SK-MEL-5 (cell line): ENCODE data around the gene HOXC4. TPM values are rescaled to one million over a fixed set of nuclear protein-coding genes. Genes with fewer than 3 reads are reported as not detected.

Experiments
- DNase-seq: peaks from one replicate; pipeline ENCODE4 v3.0.0-alpha.2; 2016; ENCODE audit warnings: low read depth, low spot score
- in situ Hi-C: cut with HindIII; loops from 2 replicates; pipeline ENCODE4 v1.10.0; 2016; ENCODE audit warnings: low sequenced_read_pairs, high pct_unique_total_duplicates, low pct_unique_long_range_greater_than_20kb
- total RNA-seq: library from RNA; depleted of rRNA; stranded (reverse); fragments of >200 nt; shearing (Covaris generic); gene quantifications from 2 replicates; pipeline ENCODE4 v1.2.3, GENCODE V29; 2014

Gene HOXC4
- total RNA-seq, 1 experiment from 2014 or later, result 2.4 TPM

DNA sequence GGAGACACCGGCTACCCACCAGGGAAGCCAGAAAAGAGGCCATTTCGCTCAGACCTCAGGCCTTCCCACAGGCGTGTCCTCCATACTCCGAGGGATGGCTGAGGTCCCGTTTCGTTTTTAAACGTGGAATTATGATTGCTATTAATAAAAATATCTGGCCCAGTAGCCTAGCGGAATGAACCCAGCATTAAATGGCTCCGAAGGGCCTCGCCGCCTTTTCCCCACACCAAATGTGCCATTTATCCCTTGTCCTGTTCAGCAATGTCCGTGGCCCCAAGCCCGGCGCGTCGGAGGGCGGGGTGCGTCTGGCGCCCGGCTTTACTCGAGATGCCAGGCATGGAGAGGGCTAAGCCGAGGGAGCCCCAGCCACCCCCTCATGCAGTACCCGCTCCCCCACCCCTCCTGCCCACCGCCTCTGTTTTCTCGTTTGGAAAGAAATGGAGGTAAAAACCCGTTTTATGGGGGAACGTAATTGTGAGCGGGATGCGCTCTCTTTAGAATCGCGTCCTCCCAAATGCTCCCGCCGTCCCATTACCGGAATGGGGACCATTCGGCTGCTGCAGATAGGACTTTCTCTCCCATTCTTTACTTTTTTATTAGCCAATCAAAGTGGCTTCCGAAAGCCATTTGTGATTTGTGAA is 39.1 kb upstream of the HOXC4 start:
- in situ Hi-C loops, result no loop called here
- no peak for DNase-seq

DNA sequence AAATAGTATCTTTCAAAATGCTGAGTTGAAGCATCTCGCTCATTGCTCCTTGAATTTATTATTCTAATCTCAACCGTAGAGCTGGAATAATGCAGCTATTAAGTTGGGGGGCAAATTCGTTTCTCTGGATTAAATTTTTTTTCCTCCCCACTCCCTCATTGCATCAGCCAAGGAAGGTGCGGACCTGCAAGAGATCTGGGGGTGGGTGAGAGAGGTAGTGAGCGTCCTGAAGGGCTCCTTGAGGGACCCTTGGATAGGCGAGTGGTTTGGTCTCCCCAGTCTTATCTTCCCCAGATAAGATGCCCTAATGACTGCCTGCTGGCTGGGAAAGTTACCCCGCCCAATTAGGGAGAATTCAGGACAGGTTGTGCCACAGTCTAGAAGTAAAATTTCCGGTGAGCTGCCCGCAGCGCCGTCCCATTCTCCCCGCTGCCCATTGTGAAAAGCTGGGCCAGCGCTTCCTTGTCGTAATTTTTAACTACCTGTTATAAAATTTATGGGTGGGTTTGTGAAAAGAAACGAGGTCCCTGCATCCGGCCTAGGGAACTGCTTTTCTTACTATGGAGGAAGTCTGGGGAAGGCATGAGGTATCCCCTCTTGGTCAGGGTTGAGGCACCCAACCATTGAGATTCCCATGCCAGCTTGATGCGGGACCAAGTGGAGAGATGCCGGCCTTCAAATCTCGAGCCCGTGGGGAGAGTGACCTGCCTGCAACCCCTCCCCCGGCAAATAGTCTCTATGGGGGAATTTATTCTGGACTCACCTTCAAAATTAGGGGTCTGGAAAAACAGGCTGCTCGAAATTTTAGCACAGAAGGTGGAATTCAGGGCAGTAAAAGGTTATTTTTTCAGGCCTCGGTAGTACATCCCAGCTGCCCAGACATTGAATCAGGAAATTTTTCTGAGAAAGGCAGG is 38.4 kb upstream of the HOXC4 start:
- DNase-seq, result no peak
- in situ Hi-C loops, result no loop called here

DNA sequence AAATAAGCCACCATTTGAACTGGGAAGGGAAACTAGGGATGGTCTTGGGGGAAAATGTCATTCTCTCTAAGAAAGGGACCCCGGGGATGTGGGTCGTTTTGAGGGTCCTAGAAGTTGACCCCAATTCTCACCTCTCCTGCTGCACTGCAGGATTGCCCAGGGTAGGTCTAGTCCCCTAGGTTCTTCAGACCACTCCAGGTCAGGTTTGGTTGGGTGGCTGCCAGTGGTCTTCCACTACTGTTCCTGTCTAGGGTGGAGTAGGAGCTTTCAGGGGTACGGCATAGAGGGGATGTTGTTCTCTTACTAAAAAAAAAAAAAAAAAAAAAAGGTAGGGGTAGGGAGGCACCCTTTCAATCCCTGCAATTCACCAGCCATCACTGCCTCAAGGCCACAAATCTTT is 37.6 kb upstream of the HOXC4 start:
- no peak for DNase-seq
- in situ Hi-C loops, result no loop called here

DNA sequence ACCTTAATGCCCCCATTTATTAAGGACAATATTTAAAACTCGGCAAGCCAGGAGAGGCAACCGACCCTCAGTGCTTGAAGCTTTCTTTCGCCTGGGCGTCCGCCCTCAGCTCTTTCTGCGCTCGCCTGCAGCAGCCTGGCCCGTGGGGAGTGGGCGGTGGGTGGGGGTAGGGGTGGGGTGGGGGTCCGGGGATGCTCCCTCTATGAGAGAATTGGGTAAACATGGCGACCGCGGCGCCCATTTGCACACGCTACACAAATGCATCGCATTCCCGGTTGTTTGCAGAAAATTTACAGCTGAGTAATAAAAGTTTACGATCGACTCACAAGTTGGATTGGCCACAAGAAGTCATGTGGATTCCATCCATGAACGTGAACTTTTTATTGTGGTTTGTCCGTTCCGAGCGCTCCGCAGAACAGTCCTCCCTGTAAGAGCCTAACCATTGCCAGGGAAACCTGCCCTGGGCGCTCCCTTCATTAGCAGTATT is 37.1 kb upstream of the HOXC4 start:
- DNase-seq, result peak; percentile 64
- in situ Hi-C loops, result no loop called here

DNA sequence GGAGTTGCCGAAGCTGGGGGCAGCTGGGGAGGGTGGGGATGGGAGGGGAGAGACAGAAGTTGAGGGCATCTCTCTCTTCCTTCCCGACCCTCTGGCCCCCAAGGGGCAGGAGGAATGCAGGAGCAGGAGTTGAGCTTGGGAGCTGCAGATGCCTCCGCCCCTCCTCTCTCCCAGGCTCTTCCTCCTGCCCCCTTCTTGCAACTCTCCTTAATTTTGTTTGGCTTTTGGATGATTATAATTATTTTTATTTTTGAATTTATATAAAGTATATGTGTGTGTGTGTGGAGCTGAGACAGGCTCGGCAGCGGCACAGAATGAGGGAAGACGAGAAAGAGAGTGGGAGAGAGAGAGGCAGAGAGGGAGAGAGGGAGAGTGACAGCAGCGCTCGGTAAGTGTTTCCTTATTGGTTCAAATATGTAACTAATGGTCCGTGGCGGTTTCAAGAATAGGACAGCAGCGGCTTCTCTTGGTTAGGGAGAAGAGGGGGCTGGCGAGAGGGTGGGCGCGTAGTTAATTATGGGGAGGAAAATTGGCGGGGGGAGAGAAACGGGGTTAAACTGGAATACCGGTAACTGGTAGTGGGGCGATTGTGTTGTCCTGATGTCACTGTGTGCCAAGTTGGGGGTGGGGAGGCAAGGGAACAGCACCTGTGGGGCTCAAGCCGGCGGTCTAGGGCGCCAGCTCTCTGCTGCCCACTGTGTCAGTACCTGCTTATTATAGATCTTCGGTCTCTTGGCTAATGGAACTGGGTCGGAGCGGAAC is 36.4 kb upstream of the HOXC4 start:
- in situ Hi-C loops, result no loop called here
- DNase-seq, result peak; percentile 55

DNA sequence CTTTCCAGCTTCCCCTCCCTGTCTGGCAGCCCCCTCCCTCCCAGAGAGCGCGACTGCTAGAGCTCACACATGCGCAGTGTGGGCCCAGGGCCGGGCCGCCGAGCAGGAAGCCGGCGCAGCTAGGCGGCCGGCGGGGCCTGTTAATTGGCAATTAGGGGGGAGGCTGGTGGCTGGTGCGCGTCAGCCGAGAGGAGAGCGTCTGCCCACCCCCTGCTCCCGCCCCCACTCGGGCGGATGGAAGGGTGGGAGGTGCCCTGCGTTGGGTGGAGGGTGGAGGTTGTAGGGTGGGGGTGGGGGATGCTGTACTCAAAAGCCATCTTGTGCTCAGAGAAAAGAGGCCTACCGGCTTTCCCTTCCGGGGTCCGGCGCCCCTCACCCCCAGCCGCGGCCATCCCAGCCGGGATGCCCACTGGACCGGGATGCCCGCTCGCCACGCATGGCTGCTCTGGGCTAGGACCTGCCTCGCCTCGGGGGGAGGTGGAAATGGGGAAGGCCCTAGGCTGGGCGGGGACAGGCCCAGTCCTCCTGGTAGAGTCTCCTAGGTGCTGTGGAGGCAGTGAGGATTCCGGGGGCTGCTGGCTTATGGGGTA is 35.7 kb upstream of the HOXC4 start:
- peak; percentile 94 for DNase-seq
- in situ Hi-C loops, result no loop called here

DNA sequence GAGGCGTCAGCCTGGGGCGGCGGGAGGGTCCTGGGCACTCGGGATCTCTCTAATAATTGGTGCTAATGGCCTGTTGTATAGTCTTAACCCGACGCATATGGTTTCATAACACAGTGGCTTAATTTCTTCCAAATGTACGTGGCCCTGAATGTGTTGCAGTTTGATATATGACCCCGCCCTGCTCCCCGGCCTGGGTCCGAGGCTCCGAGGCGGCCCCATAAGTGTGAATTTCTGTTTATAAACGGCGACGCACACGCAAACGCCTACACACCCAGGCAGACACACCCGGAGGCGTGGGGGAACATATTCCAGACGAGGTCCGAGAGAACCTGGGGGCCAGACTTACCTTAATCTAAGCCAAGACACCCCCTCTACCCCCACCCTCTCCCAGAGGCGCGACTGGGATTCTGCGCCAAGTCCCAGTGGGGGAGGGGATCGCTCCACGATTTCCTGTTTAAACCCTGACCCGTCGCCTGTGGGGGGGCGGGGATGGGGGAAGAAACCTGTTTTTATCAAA is 35.1 kb upstream of the HOXC4 start:
- in situ Hi-C loops, result no loop called here
- DNase-seq, result peak; percentile 70

DNA sequence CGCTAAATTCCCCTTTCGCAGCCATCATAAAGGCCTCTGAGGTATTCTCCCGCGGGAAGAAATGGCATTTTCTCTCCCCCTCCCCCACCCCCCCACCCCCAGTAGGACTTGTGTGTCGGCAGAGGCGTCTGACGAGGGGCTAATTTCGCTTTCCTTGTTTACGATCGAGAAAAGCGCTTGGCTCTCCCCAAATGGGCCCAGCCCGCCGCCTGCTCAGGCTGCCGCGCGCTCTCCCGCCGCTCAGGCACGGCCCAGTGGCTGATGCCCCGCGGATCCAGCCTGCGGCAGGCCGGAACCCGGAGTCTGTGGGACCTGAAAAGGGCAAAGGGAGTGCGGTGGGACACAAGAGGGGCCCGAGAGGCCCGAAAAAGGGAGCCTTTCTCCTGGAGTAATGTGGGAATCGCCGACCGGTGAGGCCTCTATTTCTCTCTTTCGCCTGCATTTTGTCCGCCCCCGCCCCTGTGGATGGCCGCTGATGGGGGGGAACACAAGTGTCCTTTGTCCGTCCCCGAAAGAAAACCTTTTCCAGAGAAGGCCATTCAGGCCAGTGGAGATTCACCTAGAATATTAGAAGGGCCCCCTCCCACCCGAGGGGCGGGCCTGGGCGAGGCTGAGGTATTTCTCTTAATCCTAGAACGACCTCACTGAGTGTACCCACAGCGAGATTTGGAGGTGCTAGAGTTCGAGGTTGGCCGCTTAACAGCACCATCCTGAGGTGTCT is 34.4 kb upstream of the HOXC4 start:
- in situ Hi-C loops, result no loop called here
- DNase-seq, result peak; percentile 41

DNA sequence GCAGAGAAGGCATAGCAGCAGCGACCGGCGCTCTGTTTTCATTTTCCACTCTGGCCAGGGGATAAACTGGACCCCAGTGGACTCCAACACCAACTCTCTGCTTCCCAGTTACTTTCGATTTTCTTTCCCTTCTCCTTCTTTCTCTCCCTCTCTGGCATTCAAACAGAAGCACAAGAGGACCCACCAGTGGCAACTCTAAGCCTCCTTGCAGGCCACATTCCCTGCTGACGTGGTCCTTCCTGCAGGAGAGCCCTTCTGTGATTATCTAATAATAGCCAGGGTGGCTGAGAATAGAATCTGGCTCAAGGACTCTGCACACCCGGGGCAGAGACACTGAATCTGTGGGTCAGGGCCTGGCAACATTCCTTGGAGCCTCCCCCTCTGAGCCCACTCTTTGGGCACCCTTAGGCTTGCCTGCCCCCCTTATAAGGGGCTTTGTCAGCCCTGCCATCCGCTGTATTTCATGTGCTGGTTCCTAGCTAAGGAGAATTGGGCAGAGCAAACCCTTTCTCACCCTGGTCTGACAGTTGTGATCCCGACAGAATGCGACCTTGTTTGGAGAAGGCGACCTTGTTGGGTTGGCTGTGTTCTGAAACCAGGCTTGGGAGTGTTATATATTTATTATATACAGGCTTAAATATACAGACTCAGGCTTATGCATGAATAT is 33.6 kb upstream of the HOXC4 start:
- DNase-seq, result peak; percentile 41
- in situ Hi-C loops, result no loop called here

DNA sequence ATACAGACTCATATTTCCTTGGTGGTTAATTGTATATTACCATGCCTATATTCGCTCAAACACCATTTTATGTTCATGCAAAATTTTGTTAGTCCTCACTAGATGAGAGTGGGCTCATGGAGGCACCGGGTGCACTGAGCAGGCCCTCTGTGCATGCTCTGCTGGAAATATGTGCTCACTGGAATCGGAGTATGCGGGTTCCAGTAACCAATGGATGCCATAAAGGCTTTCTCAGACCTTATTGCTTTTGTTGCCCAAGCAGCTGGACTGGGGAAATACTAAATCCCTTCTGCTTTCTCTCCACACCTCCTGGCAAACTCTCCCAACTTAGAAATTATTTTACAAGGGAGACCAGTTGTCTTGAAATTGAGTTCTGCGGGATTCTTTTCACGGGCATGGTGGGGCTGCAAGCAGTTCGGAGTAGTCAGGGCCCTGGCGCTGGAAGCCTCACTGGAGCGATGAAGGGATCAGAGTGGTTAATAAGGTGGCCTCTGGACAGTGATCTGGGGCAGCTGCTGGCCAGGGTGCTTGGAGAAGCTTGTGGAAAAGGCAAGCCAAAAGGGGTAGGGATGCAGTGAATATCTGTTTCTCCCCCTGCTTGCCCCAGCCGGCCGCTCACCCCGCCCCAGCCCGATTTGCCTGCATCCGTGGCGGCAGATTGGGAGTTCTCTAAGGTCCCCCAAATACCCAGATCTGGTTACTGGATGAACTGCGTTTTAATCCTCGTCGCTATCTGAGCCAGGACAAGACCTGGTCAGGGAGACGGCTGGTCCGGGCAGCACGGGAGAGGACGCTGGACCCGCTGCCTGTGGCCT is 32.8 kb upstream of the HOXC4 start:
- in situ Hi-C loops, result no loop called here
- no peak for DNase-seq

DNA sequence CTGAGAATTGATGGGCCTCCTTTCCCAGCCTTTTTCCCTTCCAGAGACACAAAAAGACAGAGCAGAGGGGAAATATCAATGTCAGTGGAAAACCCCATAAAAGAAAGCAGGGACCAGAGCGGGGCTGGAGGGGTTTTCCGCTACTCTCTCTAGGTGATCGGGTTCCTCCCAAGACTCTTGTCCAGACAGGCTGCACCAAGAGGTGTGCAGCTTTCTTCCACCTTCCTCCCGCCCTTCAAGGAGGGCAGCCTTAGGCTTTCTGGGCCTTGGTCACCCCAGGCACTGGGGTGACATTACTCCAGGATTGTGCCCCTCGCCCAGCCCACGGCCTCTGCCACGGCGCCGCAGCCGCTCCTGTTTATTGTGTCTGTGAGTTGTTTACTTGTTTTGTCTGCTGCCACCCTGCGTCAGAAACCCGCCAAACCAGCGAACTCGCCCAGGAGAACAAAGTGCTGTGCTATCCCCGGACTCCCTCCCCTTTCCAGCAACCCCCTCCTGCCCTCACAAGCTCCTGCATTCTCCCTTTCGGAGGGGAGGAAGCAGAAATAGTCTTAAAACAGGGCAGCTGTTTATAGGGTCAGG is 32.1 kb upstream of the HOXC4 start:
- DNase-seq, result peak; percentile 86
- in situ Hi-C loops, result no loop called here

DNA sequence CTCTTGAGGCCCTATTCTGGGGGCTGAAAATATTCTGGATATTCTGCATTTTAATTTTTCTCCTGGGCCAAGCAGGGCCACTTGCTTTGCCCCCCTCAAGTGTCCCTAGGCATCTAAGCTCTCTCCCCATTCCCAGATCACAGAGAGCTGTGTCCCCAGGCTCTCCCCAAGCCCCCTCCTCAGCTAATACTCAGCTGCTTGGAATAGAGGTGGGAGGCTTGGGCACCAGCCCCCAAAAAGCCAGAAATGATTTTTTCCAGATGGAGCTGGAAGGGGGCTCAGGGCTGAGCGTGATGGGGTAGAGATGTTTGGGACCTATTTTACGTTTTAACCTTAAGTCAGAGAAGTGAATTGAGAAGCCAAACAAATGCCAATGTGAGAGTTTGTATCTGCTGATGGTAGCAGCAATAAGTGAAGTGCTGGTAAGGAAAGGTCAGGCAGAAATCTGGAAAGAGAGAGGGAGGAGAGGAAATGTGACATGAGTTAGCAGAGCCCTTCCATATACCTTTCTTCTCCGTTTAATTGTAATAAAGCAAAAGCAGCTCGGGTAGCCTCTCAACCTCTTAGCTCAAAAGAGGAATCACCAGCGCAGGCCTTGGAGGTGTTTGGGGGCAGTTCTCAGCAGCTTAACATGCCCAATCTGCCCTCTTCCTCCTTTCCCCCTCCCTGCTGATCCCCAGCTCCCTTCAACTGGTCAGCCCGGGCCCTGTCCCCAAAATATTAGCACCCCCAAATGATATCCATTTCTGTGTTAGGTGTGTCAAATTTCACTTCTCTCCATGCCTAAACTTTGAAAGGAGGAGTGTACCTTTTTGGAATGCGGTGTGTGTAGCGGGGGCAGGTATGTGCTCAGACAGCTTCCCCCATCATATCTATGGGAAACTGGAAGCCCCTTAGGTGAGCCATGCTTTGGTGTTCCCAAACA is 30.4 kb upstream of the HOXC4 start:
- DNase-seq, result no peak
- in situ Hi-C loops, result no loop called here

DNA sequence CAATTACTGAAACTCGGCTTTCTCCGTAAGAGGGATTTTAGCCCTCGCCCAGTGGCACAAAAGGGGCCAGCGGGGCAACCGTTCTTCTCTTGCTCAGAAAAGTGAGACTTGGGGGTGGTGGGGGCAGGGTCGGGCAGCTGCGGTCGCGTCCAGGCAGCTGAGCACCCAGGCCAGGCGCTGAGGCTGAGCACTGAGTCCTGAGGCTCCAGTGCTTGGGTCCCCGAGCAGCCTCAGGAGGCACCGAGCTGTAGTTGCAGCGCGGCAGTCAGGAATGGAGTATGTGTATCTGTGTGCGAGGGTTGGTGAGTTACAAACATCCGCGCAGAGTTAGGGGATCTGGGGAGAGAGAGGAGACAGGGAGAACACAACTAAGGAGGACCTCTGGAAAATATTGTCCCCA is 29.5 kb upstream of the HOXC4 start:
- in situ Hi-C loops, result no loop called here
- DNase-seq, result no peak

DNA sequence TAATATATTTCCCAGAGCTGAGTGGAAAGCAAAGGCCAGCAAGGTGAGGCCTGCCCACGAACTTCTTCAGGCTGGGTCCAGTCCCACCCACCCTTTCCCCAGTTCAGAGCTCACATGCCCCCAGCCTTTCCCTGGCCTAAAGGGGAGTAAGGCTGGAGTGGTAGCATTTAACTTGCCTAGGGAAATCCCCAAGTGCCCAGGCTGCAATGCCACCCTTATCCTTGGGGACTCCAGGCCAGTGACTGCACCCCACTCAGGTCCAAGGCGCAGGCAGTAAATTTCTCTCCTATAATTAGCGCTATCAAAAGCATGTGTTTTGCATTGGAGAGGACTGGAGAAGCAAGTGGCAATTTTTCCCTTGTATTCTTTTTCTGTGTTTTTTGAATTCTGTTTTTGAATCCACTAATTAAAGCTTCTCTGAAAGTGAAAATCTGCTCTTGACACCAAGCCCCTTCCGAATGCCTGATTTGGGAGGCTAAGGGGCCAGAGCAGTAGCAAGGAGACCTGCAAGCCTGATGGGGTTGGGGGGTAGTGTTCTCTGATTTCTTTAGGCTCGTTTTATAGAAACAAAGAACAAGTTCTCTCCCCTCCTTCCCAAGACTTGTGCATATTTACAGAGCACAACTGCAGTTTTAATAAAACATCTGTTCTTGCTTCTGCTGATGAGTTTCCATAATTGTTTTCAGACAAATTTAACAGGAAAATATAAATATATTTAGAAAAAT is 28.9 kb upstream of the HOXC4 start:
- no peak for DNase-seq
- in situ Hi-C loops, result no loop called here
